SK-N-SH (cell line): ENCODE measurements around the gene ANKRD18A.

Experiments
- CHD2 ChIP-seq: fragments of 150-350 bp; IDR thresholded peaks from 2 replicates; pipeline ENCODE4 v1.6.1; 2018; ENCODE audit warnings: low read length; ENCODE audit not compliant: partially characterized antibody
- CTCF ChIP-seq: fragments of 200-600 bp; sonication (generic); IDR thresholded peaks from 2 replicates; pipeline ENCODE4 v1.6.1; 2017; ENCODE audit warnings: antibody characterized with exemption, mild to moderate bottlenecking, moderate library complexity
- EP300 ChIP-seq, 2 experiments: IDR thresholded peaks; 2 replicates each; pipeline versions ENCODE4 v1.4.0 to v1.6.1; 2012; ENCODE audit warnings: borderline replicate concordance in 1 of 2, low read depth in 1 of 2, low read length in 1 of 2
- FOXM1 ChIP-seq: IDR thresholded peaks from 2 replicates; pipeline ENCODE4 v1.4.0; 2012; ENCODE audit warnings: low read depth, mild to moderate bottlenecking
- GABPA ChIP-seq: IDR thresholded peaks from 2 replicates; pipeline ENCODE4 v1.4.0; 2012; ENCODE audit warnings: low read depth, mild to moderate bottlenecking
- MXI1 ChIP-seq: IDR thresholded peaks from 2 replicates; pipeline ENCODE4 v1.6.1; 2012; ENCODE audit warnings: mild to moderate bottlenecking, low read depth, low read length, improper control_type of control experiment
- NRF1 ChIP-seq: IDR thresholded peaks from 2 replicates; pipeline ENCODE4 v1.6.1; 2012; ENCODE audit warnings: low read depth, mild to moderate bottlenecking, low read length
- PBX3 ChIP-seq: IDR thresholded peaks from 2 replicates; pipeline ENCODE4; 2012
- POLR2AphosphoS5 ChIP-seq: IDR thresholded peaks from 2 replicates; pipeline ENCODE4 v1.6.1; 2012; ENCODE audit warnings: low read depth, low read length
- RCOR1 ChIP-seq: fragments of 150-350 bp; IDR thresholded peaks from 2 replicates; pipeline ENCODE4 v1.6.1; 2017; ENCODE audit warnings: antibody characterized with exemption, low read length
- RFX5 ChIP-seq: IDR thresholded peaks from 2 replicates; pipeline ENCODE4 v1.6.1; 2012; ENCODE audit warnings: mild to moderate bottlenecking, improper control_type of control experiment, low read length
- TAF1 ChIP-seq: IDR thresholded peaks from 2 replicates; pipeline ENCODE4 v1.6.1; 2012; ENCODE audit warnings: low read depth, mild to moderate bottlenecking, low read length, moderate library complexity, borderline replicate concordance
- YY1 ChIP-seq: IDR thresholded peaks from 2 replicates; pipeline ENCODE4 v1.4.0; 2012; ENCODE audit warnings: low read depth, mild to moderate bottlenecking
- TF ChIP-seq, protein P1 (sequence below): fragments of 150-350 bp; IDR thresholded peaks from 2 replicates; pipeline ENCODE4 v1.6.1; 2017; ENCODE audit warnings: antibody characterized with exemption, low read length, low read depth, borderline replicate concordance

DNA sequence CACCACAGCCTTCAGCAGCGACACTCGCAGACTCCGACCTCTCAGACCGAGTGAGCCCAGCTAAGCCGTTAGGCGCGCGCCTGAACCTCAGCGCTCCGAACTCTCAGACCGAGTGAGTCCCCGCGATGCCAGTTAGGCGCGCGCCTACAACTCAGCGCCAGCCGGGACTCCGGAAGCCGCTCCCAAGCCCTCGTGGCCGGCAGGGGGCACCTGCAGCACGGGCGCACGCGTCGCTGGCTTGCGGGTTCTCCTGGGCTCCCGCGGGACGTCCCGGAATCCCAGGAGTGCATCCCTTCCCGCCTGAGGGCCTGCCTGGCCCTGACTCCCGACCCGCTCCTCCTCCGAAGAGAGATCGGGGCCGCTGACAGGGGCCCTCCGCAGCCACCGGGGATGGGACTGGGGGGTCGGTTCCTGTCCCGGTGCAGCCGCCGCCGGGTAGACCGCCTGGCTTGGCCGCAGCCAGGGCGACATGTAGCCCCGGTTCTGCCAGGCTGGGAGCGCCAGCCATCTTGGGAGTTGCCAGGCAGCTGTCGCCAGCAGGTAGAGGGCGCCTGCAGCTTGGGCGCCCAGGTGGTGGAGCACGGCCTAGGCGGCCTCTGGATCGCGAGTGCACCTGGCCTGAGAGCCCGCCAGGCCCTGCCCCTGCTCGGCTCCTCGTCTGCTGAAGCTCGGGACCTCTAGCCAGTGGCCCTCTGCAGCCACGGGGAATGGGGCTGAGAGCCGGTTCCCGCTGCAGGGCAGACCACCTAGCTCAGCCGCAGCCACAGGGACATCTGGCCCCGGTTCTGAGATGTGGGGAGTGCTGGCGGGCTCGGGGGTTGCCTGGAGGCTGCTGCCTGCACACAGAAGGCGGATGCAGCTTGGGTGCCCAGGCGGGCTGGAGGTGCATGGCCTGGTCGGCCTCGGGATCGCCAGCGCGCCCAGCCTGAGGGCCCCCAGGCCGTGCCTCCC lies at the start of gene ANKRD18A:
- TF ChIP-seq RCOR1 (0 out of 2 replicates have a peak, but pooled peaks have one; percentile 32), GABPA (no peak), FOXM1 (no peak), YY1 (0 out of 2 replicates have a peak, but pooled peaks have one; percentile 39), CTCF (peak; percentile 60), POLR2AphosphoS5 (no peak), TAF1 (no peak), EP300 (IDR thresholded peaks at IDR 0.05; ENCODE audit: borderline replicate concordance in 1 of 2, low read depth in 1 of 2, low read length in 1 of 2) (no peak), PBX3 (no peak), RFX5 (no peak), MXI1 (peak; percentile 74; the same call in 1 of the 2 replicates), NRF1 (0 out of 2 replicates have a peak, but pooled peaks have one; percentile 20), CHD2 (peak; percentile 85)
- TF ChIP-seq, protein P1, sequence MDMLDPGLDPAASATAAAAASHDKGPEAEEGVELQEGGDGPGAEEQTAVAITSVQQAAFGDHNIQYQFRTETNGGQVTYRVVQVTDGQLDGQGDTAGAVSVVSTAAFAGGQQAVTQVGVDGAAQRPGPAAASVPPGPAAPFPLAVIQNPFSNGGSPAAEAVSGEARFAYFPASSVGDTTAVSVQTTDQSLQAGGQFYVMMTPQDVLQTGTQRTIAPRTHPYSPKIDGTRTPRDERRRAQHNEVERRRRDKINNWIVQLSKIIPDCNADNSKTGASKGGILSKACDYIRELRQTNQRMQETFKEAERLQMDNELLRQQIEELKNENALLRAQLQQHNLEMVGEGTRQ: no peak
